Stimulated activated CD4-positive, alpha-beta T cell treated with anti-CD3 and anti-CD28 coated beads, Interleukin-2, amount 100 ng/mL, for 24 hours (primary cell): ENCODE results near the gene BTBD18.

Experiments
- DNase-seq, 2 donors: peaks; one replicate each; pipeline ENCODE4 v3.0.0-alpha.2; 2020

The BTBD18 gene

DNA sequence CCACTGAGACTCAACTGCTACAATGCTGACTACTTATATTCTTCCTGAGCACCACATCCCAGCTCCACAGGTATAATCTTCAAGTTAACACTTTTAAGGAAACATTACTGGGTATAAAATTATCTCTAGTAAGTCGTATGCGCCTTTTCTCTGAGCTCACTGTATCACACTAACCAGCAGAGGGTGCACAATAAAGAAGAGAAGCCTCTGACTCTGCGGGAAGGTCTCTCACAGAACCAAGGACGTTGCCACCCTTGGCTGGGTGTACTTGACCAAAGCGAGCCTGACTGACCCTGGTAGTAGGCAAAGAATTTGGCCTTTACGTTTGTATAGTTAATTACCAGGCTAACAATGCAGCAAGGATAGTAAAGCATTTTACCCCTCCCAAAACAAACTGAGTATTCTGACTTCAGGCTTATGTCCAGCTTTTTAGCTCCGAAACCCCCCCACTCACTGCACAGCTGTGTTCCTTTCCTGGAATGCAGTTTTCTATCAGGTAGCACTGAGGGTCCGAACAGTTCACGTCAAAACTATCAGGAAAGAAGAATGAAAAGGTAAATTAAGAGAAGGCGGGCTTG lies at the start of gene BTBD18:
TSS of gene BTBD18 (minus strand) at position 144 of the 578 bp plus-strand sequence. CDS start 631 bp downstream, outside the sequence.
- no peak for DNase-seq

GRCh38 chr11:57801183-57801485 lies 49.5 kb upstream of the BTBD18 start:
- DNase-seq = no peak

DNA sequence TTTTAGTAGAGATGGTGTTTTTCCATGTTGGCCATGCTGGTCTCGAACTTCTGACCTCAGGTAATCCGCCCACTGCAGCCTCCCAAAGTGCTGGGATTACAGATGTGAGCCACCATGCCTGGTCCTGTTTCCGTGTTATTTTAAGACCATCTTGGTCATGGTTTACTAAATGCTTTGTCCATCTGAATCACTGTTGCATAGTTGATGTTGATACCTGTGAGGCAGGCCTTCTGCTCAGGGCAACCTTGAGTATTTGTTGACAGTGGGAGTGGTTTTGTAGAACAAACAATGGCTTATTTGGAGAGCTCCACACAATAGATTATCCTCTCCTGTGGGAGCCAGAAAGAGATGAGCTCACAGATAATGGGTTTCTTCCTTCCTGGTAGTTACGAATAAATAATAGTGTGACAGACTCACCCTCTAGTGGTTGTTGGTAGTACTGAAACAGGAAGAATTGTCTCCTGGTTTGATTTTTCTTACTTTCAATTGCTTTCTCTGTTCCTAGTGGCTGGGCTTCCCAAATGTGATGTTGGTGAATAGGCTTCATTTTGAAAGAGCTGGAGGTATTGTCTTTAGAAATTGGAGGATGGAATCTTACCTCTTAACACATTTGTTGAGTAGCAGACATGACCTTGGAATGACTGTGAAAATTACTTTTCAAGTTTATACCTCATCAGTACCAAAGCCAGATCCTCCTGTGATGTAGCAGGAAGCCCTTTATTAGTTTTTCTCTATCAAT lies 49.0 kb upstream of the BTBD18 start:
- DNase-seq = no peak

GRCh38 chr11:57798905-57799559 lies 47.4 kb upstream of the BTBD18 start:
- no peak for DNase-seq

DNA sequence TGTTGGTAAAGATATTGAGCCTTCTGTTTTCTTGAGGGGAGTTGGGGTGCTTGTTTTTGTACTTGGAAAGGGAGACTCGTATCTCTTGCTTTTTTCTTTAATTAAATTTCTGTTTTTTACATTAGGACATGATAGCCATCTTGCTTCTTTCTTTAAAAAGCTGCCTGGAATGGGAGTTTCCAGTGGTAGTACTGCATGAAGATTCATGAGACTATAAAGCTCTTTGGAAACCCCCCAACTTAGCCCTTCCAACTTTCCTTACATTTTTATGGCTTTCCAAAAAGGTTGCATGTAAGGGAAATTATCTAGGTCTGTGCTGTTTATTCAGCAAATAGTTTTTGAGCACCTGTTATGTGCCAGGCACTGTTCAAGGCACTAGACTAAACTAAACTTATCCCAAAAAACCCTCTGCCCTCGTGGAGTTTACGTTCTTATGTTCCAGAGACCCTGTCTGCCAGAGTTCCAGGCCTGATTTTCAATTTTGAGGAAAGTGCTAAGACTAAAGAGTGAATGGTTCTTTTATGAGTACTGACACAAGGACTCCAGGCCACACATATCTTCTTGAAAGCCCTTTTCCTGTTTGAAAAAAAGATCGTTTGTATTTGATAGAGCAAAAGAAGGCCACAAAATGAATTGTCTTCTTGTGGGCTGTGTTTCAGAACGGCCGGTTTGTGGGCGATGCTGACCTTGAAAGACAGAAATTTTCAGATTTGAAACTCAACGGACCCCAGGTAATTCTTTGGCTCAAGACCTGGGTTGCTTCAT lies 41.9 kb upstream of the BTBD18 start:
- DNase-seq = no peak

- DNase-seq = no peak
Observed at GRCh38 chr11:57792870-57793269, 41.3 kb upstream of the BTBD18 start.

GRCh38 chr11:57792060-57792541 lies 40.5 kb upstream of the BTBD18 start:
- DNase-seq = peak; percentile 76 to 82

GRCh38 chr11:57791321-57792059 lies 39.9 kb upstream of the BTBD18 start:
- no peak for DNase-seq

DNA sequence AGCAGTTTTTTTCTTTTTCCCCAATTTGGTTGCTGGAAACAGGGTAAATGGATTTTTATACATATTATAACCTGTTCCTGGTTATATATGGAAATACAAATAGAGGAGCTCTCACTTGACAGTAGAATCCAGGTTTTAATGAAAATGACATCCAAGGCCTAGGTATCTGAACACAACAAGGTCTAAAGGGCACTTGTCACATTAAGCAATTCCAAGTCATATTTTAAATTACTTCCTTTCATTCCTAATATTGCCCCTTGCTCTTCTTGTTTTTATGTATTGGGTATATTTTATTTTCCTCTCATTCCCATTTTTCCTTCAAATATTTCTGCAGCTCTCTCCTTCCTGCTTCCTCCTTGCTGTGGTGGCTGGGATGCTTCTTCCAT lies 37.1 kb upstream of the BTBD18 start:
- no peak for DNase-seq

GRCh38 chr11:57787920-57788702 lies 36.5 kb upstream of the BTBD18 start:
- no peak for DNase-seq

GRCh38 chr11:57787006-57787604 lies 35.5 kb upstream of the BTBD18 start:
- no peak for DNase-seq

GRCh38 chr11:57786436-57786835 lies 34.8 kb upstream of the BTBD18 start:
- DNase-seq = no peak

DNA sequence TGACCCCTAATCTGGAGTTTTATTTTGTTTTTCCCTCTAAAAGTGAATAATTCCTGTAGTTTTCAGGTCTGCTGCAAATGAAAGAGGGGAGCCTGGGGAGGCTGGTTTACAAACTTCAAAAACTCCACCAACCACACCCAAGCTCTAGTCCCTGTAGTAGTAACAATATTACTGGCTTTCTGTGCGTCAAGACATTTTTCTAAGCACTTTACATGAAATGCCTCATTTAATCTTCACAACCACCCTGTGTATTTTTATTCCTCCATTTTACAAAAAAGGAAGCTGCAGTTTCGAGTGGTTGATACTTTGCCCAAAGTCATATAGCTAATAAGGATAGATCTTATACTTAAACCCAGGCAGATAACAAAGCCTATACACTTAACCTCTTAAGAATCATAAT lies 33.5 kb upstream of the BTBD18 start:
- DNase-seq = no peak

- no peak for DNase-seq
Observed at GRCh38 chr11:57781529-57781943, 29.9 kb upstream of the BTBD18 start.

DNA sequence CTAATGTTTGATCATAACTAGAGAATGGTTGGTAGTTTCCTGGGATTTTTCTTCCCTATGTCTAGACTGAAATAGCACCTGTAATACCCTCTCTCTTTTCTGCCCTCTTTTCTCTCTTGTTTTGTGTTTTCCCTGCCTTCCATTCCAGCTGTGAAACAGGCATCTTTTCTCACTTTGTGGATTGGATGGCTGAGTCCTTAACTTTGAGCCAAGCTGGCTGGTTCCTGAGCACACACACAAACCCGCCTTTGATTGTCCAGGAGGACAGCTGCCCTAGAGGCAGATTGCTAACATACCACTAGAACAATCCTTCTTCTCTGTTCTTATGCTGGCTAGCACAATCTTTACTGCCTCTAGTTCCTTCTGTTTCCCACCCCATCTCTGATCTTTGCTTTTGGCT lies 27.7 kb upstream of the BTBD18 start:
- DNase-seq = no peak

DNA sequence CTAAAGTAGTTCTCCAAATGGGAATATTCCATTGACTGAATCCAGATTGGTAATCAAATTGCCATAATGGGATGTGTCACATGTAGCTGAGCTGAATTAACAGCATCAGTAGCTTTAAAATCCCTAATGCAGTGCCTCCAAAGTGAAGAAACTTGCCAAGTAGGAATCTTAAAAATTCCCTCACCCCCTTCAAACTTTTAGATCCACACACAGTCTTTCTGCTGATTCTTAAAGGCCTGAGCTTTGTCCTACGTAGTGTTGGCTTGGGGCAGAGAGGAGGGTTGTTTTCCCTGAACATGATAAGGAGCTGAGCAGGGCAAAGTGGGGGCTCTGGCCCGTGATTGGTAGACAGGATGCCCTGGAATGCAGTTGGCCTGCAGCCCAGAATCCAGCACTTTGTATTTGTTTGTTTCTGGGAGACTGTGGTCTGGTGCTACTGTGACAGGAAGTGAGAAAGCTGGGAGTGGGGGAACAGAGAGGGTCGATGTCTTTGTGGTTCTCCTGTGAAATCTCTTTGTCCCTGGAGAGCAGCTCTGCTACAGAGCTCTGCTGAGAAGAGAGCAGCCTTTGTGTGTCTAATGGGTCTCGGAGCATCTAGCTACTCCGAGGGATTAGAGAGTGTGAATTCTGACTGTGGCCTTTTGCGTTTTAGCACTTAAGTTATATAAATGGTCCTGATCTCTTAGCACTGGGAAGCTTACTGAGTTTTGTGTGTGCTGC lies 26.9 kb upstream of the BTBD18 start:
- DNase-seq = no peak

DNA sequence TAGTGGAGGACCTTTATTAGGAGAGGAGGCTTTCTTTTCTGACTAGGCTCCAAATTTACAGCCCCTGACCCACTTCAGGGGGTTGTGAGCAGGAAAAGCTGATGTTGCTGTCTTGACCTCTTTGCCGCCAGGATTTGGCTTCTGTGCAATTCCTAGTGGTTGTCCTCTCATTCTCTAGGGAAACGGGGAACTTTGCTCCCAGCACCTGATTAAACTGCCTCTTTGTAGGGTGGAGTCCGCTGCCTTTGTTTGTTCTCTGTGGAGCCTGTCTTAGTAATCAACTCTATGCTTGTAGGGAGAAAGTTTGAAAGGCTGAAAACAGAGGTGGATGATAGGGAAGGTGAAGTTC lies 26.3 kb upstream of the BTBD18 start:
- no peak for DNase-seq

DNA sequence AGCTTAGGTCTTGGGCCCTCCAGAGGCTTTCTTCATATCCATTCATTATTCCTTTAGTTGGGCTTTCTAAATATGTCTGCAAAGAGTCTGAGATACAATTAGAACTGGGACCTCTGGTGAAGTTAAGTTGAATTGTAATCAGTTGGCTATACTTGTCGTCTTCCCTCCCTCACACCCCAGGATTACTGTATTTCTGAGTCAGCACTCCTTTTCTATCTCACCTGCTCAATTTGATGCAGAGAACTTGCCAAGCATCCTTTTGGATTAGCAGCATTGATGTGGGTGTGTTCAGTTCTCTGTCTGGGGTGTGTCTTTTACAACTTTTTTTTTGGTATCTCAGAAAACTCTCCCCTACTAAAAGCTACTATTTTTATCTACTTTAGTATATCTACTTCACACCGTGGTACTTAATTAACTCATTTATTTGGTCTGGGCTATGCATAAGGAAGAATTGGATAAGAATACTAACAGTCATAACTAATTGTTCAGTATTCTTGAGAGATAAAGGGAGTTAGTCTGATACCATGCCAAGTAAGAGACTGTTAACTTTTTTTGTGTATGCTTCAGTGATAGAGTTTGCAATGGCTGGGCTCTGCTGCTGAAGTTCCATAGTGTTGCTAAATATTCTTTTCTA lies 25.1 kb upstream of the BTBD18 start:
- no peak for DNase-seq

GRCh38 chr11:57776031-57776521 lies 24.5 kb upstream of the BTBD18 start:
- DNase-seq = no peak

DNA sequence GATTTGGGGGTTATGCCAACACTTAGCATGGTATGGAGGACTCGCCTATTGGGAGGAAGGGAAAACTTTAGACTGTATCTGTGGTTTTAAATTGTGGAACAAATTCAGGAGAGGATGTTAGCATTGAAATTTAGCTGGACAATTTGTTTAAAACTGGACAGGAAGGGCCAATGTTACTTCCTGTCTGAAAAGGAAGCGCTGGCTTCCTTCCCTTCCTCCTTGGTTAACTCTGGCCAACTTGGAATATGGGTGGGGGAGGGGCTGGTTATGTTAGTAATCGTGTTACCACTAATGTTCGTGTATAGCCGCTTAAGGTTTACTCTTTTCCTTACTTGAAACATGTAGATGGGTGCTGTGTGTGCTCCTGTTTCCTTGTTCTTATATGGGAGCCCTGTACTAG lies 23.9 kb upstream of the BTBD18 start:
- no peak for DNase-seq
